ENCODE measurements around the gene LRRC26.

Gene LRRC26

DNA sequence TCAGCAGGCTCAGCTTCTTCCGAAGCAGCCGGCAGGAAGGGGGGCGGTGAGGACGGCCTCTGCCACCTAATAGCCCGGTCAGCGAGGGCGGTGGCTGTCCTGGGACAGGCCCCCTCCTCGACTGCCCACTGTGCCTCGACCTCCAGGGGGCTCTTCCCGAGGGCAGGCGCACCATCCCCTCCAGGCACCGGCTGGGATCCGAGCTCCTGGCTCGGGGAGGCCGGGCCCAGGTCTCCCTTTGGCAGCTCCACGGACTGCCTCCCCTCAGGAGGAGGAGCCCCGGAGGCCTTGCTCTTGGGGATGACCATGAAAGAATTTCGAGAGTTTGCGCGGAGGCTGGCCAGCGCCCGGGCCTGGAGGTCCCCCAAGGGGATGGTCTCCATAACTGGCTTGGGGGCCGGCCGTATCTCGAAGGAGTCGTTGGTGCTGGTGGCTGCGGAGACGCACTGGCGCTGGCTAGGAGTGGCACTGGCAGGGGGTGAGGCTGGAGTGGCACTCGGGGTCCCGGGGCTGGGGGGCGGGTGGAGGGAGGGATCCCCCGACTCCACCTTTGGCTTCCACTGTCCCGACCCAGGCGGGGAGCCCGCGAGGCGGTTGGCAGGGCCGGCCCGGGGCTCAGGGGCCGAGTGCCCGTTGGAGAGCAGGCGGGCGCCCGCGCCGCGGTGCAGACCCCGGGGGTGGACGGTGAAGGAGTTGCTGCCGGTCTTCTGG lies 29.7 kb upstream of the LRRC26 start:
- no peak for TF ChIP-seq CTCF (conservative IDR thresholded peaks at IDR 0.05; ENCODE audit: control insufficient read depth, insufficient read depth, low read depth, low read length)
- no peak for DNase-seq (ENCODE audit: low read depth)
- peak overlapping the region; percentile 42 for H3K4me3 ChIP-seq (ENCODE audit: control insufficient read depth, low read depth, low read length)

DNA sequence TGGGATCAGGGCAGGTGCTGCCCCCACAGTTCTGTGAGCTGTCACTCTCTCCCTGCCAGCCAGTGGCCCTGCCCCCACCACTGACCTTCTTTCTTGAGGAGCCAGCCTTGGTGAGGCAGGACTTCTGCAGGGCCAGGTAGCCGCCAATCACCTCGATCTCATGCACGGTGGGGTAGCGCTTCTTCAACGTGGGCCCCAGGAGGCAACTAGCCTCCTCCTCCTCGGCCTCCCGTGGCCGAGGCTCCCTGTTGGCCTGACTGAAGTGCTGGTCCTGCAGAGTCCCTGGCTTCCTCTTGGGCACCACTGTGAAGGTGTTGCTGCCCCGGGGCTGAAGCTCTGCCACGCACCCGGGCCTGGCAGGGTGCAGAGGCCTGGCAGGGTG lies 29.0 kb upstream of the LRRC26 start:
- no peak for DNase-seq (ENCODE audit: low read depth)
- H3K4me3 ChIP-seq (ENCODE audit: control insufficient read depth, low read depth, low read length), result peak overlapping the region; percentile 42
- no peak for TF ChIP-seq CTCF (conservative IDR thresholded peaks at IDR 0.05; ENCODE audit: control insufficient read depth, insufficient read depth, low read depth, low read length)

DNA sequence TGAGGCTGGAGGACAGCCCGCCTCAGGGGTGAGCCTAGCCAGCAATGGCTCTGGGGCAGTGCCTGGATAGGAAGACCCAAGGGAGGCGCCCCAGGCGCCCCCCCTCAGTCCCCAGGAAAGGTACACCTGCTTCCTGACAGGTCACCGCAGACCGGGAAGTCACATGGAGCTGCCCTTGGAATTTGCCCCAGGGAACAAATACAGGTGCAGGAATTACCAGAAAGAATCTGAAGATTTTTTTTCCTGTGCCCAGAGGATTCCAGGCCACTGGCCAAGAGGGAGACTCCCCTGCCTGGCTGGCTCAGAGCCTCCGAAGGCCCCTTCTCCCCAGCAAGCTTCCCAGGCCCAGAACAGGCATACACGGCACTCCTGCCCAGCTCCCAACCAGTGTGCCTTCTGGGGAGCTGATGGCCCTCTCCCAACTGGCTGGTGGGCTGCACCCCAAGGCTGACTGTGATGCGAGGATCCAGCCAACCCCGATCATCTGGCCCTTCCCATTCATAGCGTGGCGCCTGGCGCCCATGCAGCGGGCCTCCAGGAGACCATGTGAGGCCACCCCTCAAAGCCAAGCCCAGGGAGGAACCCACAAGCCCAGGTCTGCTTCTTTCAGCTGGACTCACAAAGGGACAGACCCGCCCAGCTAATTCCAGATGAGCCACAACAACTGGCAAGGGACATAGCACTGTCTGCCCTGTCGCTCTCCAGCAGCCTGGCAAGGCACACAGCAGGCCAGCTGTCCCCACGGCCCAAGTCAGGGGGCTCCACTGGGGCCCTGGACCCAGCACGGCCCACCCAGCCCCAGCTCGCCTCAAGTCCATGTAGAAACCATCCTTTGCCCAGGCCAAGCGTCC lies 28.4 kb upstream of the LRRC26 start:
- no peak overlapping the region for H3K4me3 ChIP-seq (ENCODE audit: control insufficient read depth, low read depth, low read length)
- no peak for DNase-seq (ENCODE audit: low read depth)
- no peak for TF ChIP-seq CTCF (conservative IDR thresholded peaks at IDR 0.05; ENCODE audit: control insufficient read depth, insufficient read depth, low read depth, low read length)

DNA sequence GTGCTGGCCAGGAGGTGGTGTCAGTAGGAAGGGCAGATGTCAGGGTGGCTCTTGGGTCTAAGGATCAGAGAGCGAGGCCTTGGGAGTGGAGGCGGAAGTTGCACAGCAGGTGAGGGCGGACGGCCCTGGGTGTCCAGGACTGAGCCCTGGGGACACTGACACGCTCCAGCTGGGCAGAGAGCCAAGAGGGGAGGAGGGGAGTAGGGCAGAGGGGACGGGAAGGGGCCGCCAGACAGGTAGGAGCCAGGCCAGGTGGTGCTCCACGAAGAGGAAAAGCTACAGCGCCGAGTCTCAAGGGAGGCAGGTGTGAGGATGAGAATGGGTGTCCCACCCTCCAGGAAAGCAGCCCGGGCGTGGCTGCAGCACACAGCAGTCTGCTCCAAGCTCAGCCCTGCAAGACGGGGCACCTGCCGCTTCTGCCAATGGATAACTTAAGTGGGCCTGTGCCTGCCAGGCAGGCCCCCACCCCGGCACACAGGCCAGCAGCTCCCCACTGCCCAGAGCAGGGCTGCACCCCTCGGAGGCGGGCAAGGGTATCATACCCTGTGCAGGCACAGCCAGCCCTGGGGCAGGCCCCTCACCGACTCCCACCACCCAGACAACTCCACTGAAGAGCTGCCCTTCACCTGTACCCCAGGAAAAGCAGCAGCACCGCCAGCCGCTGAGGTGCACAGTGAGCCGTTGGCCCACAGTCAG lies 25.8 kb upstream of the LRRC26 start:
- no peak for TF ChIP-seq CTCF (conservative IDR thresholded peaks at IDR 0.05; ENCODE audit: control insufficient read depth, insufficient read depth, low read depth, low read length)
- DNase-seq (ENCODE audit: low read depth), result no peak
- no peak overlapping the region for H3K4me3 ChIP-seq (ENCODE audit: control insufficient read depth, low read depth, low read length)

- no peak overlapping the region for H3K4me3 ChIP-seq (ENCODE audit: control insufficient read depth, low read depth, low read length)
- DNase-seq (ENCODE audit: low read depth), result no peak
- no peak for TF ChIP-seq CTCF (conservative IDR thresholded peaks at IDR 0.05; ENCODE audit: control insufficient read depth, insufficient read depth, low read depth, low read length)
These were observed 25.1 kb upstream of the LRRC26 start for GRCh38 chr9:137194909-137195308.

GRCh38 chr9:137194388-137194787 lies 24.5 kb upstream of the LRRC26 start:
- TF ChIP-seq CTCF (conservative IDR thresholded peaks at IDR 0.05; ENCODE audit: control insufficient read depth, insufficient read depth, low read depth, low read length), result no peak
- H3K4me3 ChIP-seq (ENCODE audit: control insufficient read depth, low read depth, low read length), result no peak overlapping the region
- DNase-seq (ENCODE audit: low read depth), result no peak
